HG03442 (cell line): ENCODE measurements around the gene ALX4.

ENCODE experiments used
- ATAC-seq: cut with Tn5 transposase; IDR thresholded peaks from one replicate; pipeline ENCODE4 v1.9.1; 2021; ENCODE audit warnings: mild to moderate bottlenecking, moderate library complexity; ENCODE audit not compliant: unreplicated experiment

ALX4 gene

GRCh38 chr11:44269369-44270351, 40.3 kb downstream of the ALX4 start:
- ATAC-seq = no peak

DNA sequence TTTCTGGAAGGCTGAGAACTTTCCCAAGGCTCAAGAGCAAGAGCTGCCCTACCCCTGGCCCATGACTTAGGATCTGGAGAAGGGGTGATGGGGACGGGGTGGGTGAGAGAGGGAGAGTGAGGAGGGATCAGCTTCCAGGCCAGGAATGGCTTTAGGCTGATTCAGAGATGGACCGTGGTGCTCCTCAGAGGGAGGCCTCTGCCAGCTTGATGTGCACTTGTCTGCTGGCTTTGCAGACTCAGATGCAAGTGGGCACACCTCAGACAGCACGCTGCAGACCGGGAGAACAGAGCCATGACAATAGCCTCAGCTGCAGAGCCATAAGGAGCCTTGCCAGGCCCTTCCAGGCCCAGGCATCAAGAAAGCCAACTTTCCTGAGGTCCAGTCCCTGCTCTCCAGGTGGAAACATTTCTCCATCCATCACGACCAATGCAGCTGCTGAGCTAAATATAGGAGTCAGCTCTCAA, 41.3 kb downstream of the ALX4 start:
- no peak for ATAC-seq

DNA sequence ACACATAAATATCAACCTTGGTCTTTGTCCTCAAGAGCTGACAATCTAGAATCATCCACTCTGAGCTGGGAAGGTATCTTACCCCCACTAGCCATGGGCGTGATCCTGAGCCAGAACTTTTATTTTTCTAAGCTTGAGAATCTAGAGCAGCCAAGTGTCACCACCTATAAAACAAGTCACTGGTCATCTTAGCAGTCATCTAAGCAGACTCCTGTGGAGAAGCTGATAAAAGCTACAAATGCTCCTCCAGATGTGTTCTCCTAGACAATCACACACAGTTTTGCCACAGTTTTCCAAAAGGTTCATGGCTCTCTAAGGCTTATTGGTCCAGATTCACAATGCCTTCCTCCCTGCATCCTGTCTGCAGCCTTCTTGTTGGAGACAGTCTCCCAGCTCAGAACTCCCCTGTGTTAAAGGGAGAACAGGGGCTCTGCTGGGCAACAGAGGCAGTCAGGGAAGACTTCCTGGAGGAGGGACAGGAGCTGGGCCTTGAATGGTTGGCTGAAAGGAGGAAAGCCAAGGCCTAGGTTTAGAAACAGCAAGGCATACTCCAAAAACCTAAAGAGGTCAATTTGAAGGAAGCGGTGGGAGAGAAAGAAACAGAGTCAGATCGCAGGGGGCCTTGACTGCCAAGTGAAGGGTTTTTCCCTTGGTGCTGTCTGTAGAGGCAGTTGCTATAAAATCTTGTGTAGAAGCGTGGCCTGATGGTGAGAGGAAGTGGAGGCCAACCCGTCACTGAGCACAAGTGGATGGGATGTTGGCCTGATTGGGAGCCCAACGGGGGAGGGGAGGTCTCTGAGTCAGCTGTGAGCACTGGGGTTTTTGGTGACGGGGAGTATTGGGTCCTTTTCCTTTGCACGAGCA, 42.0 kb downstream of the ALX4 start:
- ATAC-seq = no peak

DNA sequence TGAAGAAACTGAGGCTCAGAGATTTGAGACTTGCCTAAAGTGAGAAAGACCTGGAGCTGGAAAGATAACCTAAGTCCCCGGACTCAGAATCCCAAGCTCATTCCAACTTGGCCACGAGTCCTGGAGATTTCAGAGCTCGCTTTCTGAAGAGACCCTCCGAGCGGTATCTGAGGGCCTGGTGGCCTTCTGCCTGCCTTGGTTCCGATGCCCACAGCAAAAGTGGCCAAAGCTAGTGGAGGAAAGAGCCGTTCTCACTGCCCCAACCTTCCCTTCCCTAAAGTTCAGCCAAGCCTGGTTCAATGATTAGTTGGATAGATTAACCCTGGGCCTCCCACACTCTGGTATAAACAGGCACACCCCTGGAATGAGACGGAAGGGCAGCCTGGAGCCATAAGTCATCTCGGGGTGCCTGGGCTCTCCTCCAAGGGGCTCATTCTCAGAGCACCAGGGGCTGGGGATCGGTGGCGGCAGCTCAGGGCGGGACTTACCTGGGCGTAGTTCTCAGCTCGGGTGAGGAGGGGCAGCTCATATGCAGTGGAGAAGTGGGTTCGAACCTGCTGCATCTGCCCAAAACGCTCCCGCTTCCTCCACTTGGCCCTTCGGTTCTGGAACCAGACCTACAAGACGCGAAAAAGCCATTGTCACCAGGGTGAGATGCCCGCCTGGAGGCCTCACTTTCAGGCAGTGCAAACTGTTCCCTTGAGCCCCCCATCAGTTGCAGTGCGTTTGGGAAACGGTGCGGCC, 42.8 kb downstream of the ALX4 start:
- ATAC-seq = no peak

- ATAC-seq = no peak
Measured at GRCh38 chr11:44266056-44266780, 43.7 kb downstream of the ALX4 start.

GRCh38 chr11:44264761-44265160, 45.2 kb downstream of the ALX4 start:
- no peak for ATAC-seq

GRCh38 chr11:44264438-44264749, 45.5 kb downstream of the ALX4 start:
- no peak for ATAC-seq

DNA sequence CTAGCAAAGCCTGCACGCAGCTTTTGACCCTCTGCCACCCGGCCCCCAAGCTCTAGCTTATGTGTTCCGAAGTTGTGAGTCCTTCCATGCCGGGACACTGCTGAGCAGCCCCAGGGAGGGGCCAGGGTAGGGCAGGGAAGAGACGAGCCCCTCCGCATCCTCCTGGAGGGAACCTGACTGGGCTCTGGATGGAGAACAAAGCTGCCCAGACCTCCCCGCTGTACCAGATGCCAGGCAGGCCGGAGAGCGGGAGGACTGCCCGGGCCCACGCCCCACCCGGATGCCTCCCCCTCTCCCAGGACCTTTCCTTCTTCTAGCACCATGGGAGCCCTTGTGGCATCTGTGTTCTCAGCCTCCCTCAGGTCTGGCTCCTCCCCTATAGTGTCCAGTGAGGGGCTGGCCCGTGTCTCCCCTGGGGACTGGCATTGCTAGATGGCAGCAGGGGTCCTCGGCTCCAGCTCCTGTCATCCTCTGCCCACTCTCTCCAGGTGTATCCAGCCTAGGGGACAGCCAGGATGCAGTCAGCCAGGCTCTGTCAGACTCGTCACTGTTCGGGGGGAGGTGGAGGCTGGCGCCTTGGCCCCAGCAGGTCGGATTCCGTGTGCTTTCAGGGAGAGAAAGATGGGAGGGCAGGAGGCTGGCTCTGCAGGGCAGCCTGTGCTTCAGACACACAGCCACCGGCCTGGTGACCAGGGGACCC, 46.1 kb downstream of the ALX4 start:
- no peak for ATAC-seq

- no peak for ATAC-seq
Measured at GRCh38 chr11:44261800-44262591, 47.9 kb downstream of the ALX4 start.

DNA sequence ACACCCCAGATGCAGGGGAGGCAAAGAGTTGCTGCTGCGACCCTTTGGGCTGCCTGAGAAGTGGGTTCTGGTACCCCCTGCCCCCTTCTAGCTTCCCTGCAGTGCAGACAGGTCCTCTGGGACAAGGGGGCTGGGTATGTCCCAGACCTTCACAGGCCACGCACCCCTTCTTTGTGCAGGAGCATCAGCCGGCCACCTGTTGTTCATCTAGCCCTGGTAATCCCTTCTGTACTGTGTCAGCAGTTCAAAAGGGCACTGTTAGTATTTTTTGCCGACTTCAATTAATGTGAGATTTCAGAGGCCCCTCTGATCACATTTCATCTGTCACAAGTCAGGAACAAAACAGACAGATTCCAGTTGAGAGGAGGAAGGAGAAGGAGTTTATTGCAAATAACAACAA, 49.9 kb downstream of the ALX4 start:
- ATAC-seq = no peak

DNA sequence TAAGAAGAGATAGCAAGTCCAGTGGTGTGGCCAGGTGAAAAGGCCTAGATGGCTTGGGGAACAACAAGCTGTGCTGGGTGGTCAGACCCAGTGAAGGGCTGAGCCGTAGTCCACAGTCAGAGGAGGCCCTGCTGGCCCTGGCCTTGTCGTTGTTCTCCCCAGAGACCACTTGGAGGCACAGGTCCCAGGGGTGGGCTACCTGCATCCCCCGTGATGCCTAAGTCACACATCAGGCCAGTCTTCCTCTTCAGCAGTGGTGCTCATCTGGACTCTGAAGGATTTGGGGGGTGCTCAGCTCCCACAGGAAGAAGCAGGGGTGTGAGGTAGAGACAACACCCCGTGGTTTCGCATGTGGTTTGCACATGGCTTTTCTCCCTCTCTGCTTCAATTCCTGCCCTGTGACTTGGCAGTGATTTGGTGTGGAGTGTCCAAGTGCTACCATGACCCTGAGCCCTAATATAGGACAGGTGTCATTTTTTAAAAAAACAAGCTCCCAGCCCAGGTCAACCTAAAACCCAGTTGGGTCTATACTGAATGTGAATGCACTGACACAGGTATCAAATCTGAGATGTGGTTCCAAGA, 51.0 kb downstream of the ALX4 start:
- ATAC-seq = no peak

GRCh38 chr11:44258190-44258489, 51.8 kb downstream of the ALX4 start:
- no peak for ATAC-seq

DNA sequence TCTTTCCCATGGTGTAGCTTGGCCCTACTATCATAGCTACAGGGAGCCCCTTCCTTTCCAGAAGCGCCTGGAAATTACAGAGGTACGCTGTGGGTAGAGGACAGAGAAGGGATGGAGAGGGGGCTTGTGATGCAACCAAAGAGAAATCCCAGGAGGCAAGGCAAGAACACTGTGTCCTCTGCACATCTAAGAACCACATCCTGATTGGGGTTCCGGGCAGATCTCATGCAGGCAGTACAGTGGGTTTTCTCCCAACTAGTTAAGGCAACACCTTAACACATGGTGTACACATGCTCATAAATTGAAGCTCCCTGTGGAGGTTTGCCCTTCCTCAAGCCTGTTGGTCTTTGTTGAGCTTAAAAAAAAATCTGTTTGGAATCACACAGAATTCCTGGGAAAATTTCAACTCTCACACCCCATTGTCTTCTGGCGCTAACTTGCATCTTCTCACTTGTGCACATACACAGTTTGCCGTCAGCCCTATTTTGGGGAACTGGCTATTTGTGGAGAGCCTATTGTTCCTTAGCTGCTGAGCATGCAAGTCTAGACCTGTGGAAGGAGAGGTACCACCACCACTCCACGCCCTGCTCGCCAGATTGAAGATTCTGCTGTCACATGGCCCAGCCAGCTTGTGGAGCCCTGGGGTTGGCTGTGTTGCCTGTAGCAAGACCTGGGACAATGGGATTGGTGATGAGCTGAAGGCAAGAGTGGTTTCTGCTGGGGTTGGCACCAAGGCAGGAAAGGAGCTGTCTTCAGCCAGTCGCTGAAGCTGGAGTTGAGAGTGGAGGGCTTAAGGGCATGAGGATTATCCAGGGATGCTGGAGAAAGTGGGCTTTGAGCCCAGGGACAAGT, 52.4 kb downstream of the ALX4 start:
- no peak for ATAC-seq

DNA sequence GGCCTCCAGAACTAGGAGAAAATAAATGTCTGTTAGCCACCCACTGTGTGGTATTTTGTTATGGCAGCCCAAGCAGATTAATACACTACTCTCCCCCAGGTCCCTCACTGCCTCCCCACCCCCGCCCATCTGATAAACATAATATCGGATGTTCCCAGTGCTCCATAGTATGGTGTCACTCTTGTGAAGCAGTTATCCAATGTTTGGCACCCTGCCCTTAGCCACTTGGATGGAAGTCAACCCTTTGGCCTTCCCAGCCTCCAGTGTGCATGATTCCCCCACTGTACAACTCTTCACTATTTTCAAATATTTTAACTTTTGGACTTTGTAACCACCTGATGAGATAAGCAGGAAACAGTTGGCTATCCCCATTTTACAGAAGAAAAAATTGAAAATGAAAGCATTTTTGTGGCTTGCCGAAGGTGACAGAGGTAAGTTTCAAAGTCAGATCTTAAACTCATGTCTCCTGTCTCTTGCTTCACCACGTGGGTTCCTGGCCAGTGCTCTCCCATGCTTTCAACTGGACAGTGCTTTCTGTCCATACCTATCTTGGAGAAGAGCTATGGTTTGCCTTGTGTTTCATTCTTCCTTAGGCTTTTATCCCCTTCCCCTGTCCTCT, 53.2 kb downstream of the ALX4 start:
- no peak for ATAC-seq

- no peak for ATAC-seq
Measured at GRCh38 chr11:44255406-44256071, 54.4 kb downstream of the ALX4 start.

- no peak for ATAC-seq
Measured at GRCh38 chr11:44252999-44253602, 56.8 kb downstream of the ALX4 start.

DNA sequence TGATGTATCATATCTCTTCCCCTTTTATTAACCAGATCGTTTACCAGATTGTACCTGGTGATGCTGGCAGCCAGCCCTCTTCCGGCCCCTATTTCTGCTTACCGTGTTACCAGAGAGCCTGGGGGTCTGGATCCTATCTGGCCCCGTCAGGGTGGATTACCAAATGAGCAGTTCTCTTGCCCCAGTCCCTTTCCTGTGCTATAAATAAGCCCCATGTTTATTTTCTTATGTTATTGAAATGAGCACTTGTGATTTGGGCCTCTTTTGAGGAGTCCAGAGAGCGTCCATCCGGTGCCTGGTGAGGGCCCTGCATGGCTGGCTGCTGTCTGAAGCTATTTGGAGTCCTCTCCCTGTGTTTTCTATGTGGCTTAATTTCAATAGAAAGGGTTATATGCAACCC, 59.5 kb downstream of the ALX4 start:
- no peak for ATAC-seq
